K562 (cell line): ENCODE measurements around the gene FAM24B. TPM values are rescaled to one million over a fixed set of nuclear protein-coding genes. Genes with fewer than 3 reads are reported as not detected.

Experiments
- CUX1 ChIP-seq: fragments of 200-800 bp; sonication (Bioruptor generic); IDR thresholded peaks from 2 replicates; pipeline ENCODE4 v1.6.1; 2016; ENCODE audit warnings: missing genetic modification characterization, missing compliant biosample characterization
- ELF4 ChIP-seq: fragments of 450-650 bp; formaldehyde crosslinking; IDR thresholded peaks from 2 replicates; pipeline ENCODE4 v1.4.0; 2022; ENCODE audit warnings: missing genetic modification characterization
- FOS ChIP-seq: IDR thresholded peaks from 3 replicates; pipeline ENCODE4 v1.6.1; 2011; ENCODE audit not compliant: insufficient read length; ENCODE audit errors: extremely low read depth
- GTF2F1 ChIP-seq: IDR thresholded peaks from 2 replicates; pipeline ENCODE4 v1.6.1; 2011; ENCODE audit warnings: low read depth, low read length, improper control_type of control experiment
- HDAC2 ChIP-seq: fragments of 450-650 bp; IDR thresholded peaks from 2 replicates; pipeline ENCODE4 v1.6.1; 2016; ENCODE audit warnings: mild to moderate bottlenecking
- HMGN3 ChIP-seq: IDR thresholded peaks from 2 replicates; pipeline ENCODE4 v1.6.1; 2011; ENCODE audit warnings: borderline replicate concordance, low read depth, mild to moderate bottlenecking, mixed read lengths, low read length; ENCODE audit not compliant: insufficient read length; ENCODE audit errors: extremely low read depth
- LCOR ChIP-seq: sonication (generic); formaldehyde crosslinking; IDR thresholded peaks from 2 replicates; pipeline ENCODE4 v1.8.0; 2022; ENCODE audit warnings: mild to moderate bottlenecking, missing genetic modification reagents
- LEF1 ChIP-seq: fragments of 450-650 bp; IDR thresholded peaks from 2 replicates; pipeline ENCODE4 v1.6.1; 2016; ENCODE audit warnings: mild to moderate bottlenecking
- MTA3 ChIP-seq: fragments of 450-650 bp; formaldehyde crosslinking; IDR thresholded peaks from 2 replicates; pipeline ENCODE4 v1.6.1; 2017; ENCODE audit warnings: mild to moderate bottlenecking, borderline replicate concordance
- MYC ChIP-seq, 2 experiments: fragments of 250-450 bp in 1 of 2; sonication (Bioruptor Pico) in 1 of 2; IDR thresholded peaks; 2 replicates each; pipeline versions ENCODE4 v1.5.1 to v1.6.1; 2012 to 2021; ENCODE audit warnings: low read depth in 2 of 2, borderline replicate concordance in 1 of 2, improper control_type of control experiment in 1 of 2, low read length in 1 of 2, mild to moderate bottlenecking in 1 of 2, moderate library complexity in 1 of 2
- NR1H2 ChIP-seq: sonication (generic); formaldehyde crosslinking; IDR thresholded peaks from 2 replicates; pipeline ENCODE4 v1.4.0; 2020; ENCODE audit warnings: mild to moderate bottlenecking, missing genetic modification reagents
- POLR2AphosphoS2 ChIP-seq: IDR thresholded peaks from 2 replicates; pipeline ENCODE4 v1.6.1; 2012; ENCODE audit warnings: low read length, improper control_type of control experiment
- POLR2H ChIP-seq: IDR thresholded peaks from 2 replicates; pipeline ENCODE4 v1.6.1; 2016; ENCODE audit warnings: missing genetic modification characterization, low read depth, mild to moderate bottlenecking, control low read depth, missing compliant biosample characterization, moderate library complexity
- RBM22 ChIP-seq: fragments of 200-400 bp; formaldehyde crosslinking; IDR thresholded peaks from 2 replicates; pipeline ENCODE4 v1.6.1; 2018; ENCODE audit warnings: low read length, low read depth; ENCODE audit not compliant: poor library complexity, severe bottlenecking
- SAFB ChIP-seq: fragments of 200-400 bp; formaldehyde crosslinking; IDR thresholded peaks from 2 replicates; pipeline ENCODE4 v1.6.1; 2017; ENCODE audit warnings: low read depth, low read length, borderline replicate concordance
- TGIF2 ChIP-seq: sonication (generic); formaldehyde crosslinking; IDR thresholded peaks from 2 replicates; pipeline ENCODE4 v1.8.1; 2022; ENCODE audit warnings: mild to moderate bottlenecking, missing genetic modification reagents, moderate library complexity
- ZKSCAN1 ChIP-seq: fragments of 150-350 bp; IDR thresholded peaks from 2 replicates; pipeline ENCODE4 v1.6.1; 2016; ENCODE audit warnings: low read depth, low read length
- ZNF507 ChIP-seq: conservative IDR thresholded peaks from 2 replicates; pipeline ENCODE4 v1.6.1; 2017; ENCODE audit warnings: missing genetic modification characterization, missing compliant biosample characterization
- ZNF584 ChIP-seq: fragments of 200-800 bp; sonication (Bioruptor generic); IDR thresholded peaks from 2 replicates; pipeline ENCODE4 v1.6.1; 2016; ENCODE audit warnings: low read depth, mild to moderate bottlenecking, missing genetic modification characterization, missing compliant biosample characterization
- ZNF780A ChIP-seq: fragments of 250-450 bp; sonication (Bioruptor Pico); IDR thresholded peaks from 2 replicates; pipeline ENCODE4 v1.5.0; 2021; ENCODE audit warnings: mild to moderate bottlenecking
- polyA plus RNA-seq, 8 experiments: library from polyadenylated mRNA; depleted of rRNA in 4 of 8; stranded (reverse) in 5 of 8; unstranded in 3 of 8; fragments of >200 nt; fragmentation: Nextera tagmentation in 2 of 8; fragmentation: Illumina TruSeq in 1 of 8; extraction: Ambion mirVana in 2 of 8; extraction: Trizol in 1 of 8; gene quantifications; 2 replicates each; pipeline versions ENCODE4 v1.2.1 to v1.2.3, GENCODE V29; 2011 to 2014; ENCODE audit warnings: inconsistent platforms in 1 of 8, missing spikeins in 1 of 8
- total RNA-seq, 7 experiments: library from RNA; depleted of rRNA in 6 of 7; stranded (reverse); fragments of >200 nt in 6 of 7; fragmentation: Illumina TruSeq in 2 of 7; extraction: Trizol in 2 of 7; gene quantifications; 2 replicates each; pipeline versions ENCODE4 v1.2.1 to v1.2.3, GENCODE V29; 2011 to 2021; ENCODE audit warnings: low replicate concordance in 1 of 7
- TF ChIP-seq, protein P1 (sequence below), 2 experiments: IDR thresholded peaks in 1 of 2; conservative IDR thresholded peaks in 1 of 2; 2 replicates each; pipeline ENCODE4 v1.6.1; 2016; ENCODE audit warnings: low read depth in 2 of 2, mild to moderate bottlenecking in 1 of 2, missing compliant biosample characterization in 1 of 2, missing genetic modification characterization in 1 of 2, moderate library complexity in 1 of 2

The FAM24B gene
- total and polyA plus RNA-seq, 9 of the 15 experiments (the other 6 are each of a cell fraction or from before 2014, with no cell fraction given) = 6.0 to 19.6 (median 9.2) TPM

DNA sequence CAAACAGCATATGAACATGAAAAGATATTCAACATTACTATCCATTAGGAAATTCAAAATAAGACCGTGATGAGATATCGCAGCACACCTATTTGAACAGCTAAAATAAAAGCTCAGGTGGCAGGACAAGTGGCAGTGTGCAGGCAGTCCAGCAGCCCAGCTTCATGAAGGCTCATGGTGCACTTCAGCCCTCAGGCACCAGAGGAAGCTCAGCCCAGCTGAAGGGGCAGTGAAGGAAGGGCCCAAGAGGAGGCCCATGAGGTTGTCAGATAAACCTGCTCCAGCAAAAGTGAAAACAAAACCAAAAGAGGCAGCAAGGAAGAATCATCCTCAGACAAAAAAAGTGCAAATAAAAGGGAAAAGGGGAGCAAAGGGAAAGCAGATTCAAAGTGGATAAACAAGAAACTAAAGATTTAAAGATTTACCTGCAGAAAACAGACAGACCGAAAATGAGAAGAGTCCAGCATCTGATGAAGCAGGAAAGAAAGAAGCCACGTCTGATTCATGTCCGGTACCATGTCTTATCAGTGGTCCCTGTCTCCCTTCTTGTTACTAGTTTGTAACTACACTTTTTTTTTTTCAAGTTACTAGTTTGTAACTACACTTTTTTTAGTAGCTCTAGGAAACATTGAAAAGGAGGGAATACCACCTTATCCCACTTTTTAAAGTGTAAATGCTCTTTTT, 15.0 kb upstream of the FAM24B start (continued):
- TF ChIP-seq ZNF507 (tag) = no peak
- no peak for TF ChIP-seq ZNF780A (CRISPR knock-in tag)
- TF ChIP-seq FOS = no peak
- no peak for TF ChIP-seq POLR2H (tag)
- 0 out of 2 replicates have a peak, but pooled peaks have one; percentile 20 for TF ChIP-seq HDAC2
- TF ChIP-seq HMGN3 = no peak
- TF ChIP-seq CUX1 (CRISPR knock-in tag) = no peak
- TF ChIP-seq ELF4 (CRISPR knock-in tag) = 0 out of 2 replicates have a peak, but pooled peaks have one; percentile 11
- no peak for TF ChIP-seq LCOR
- no peak for TF ChIP-seq TGIF2
- no peak for TF ChIP-seq LEF1
- TF ChIP-seq SAFB = no peak
- no peak for TF ChIP-seq MYC (IDR thresholded peaks at IDR 0.05; ENCODE audit: low read depth, low read length)
- TF ChIP-seq MYC (CRISPR knock-in tag; IDR thresholded peaks at IDR 0.05; ENCODE audit: borderline replicate concordance, low read depth) = no peak
- TF ChIP-seq POLR2AphosphoS2 = no peak
- TF ChIP-seq, protein P1, sequence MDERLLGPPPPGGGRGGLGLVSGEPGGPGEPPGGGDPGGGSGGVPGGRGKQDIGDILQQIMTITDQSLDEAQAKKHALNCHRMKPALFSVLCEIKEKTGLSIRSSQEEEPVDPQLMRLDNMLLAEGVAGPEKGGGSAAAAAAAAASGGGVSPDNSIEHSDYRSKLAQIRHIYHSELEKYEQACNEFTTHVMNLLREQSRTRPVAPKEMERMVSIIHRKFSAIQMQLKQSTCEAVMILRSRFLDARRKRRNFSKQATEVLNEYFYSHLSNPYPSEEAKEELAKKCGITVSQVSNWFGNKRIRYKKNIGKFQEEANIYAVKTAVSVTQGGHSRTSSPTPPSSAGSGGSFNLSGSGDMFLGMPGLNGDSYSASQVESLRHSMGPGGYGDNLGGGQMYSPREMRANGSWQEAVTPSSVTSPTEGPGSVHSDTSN (CRISPR knock-in tag; IDR thresholded peaks at IDR 0.05; ENCODE audit: low read depth) = no peak
- TF ChIP-seq, protein P1 (tag; conservative IDR thresholded peaks at IDR 0.05; ENCODE audit: low read depth) = no peak
- no peak for TF ChIP-seq NR1H2
- no peak for TF ChIP-seq ZNF584
- TF ChIP-seq ZKSCAN1 = no peak
- no peak for TF ChIP-seq GTF2F1
- TF ChIP-seq MTA3 = no peak
- no peak for TF ChIP-seq RBM22
